Measurements from ENCODE around the gene EIF2S3.

DNA sequence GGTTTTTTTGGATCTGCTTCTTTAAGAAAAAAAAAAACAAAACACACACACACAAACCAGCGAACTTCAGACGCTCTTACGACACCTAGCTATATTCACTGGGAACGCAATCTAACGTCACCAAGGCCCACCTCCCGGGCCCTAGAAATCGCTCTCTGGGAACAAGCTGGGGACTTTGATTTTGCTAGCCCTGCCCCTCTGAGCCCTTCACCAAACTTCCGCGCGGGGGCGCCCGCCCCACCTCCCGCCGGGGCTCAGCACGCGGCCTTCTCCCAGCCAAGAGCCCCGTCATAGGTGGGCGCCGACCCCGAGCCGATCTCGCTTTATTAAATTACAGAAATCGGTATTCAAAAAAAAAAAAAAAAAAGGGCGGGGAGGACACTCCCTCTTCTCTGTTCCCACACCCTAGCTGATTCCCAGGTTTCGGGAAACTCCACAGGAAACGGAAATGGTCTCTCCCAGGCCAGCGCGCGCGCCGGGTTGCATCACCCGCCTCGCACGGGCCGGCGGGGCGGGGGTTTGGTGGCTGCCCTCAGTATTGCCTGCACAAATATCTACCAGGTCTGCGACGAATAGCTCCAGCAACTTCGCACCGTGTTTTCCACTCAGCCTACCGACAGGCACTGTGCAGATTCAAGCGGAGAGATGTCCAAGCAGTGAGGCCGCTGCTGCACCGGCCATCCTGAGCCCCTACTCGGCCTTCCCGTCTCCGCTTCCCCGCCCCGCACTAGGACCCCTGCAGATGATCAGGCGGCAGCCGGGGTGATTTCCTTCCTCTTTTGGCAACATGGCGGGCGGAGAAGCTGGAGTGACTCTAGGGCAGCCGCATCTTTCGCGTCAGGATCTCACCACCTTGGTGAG, at the start of gene EIF2S3:
- no peak for TF ChIP-seq GATA2 (IDR thresholded peaks at IDR 0.05; ENCODE audit: low read depth, low read length)
- TF ChIP-seq GATA3 (IDR thresholded peaks at IDR 0.05; ENCODE audit: low read depth, low read length): no peak
